Effector memory CD8-positive, alpha-beta T cell (primary cell): Measurements from ENCODE around the gene LHB.

Experiments used
- ATAC-seq: fragments of 150-1000 bp; cut with Tn5 transposase; replicated peaks from 2 replicates; pipeline ENCODE4 v1.10.0; 2021; ENCODE audit warnings: mild to moderate bottlenecking, moderate library complexity
- DNase-seq, 3 experiments: peaks; one replicate each; pipeline ENCODE4 v3.0.0; 2021
- H3K27ac Mint-ChIP-seq, 2 donors: one replicate each; pipeline ENCODE4 v1.8.0; 2022; ENCODE audit warnings: mild to moderate bottlenecking in 2 of 2, mixed read lengths in 2 of 2, moderate library complexity in 2 of 2
- H3K27me3 Mint-ChIP-seq, 2 donors: one replicate each; pipeline ENCODE4 v1.8.0; 2022; ENCODE audit warnings: mixed read lengths in 2 of 2
- H3K36me3 Mint-ChIP-seq: one replicate; pipeline ENCODE4 v1.8.0; 2022; ENCODE audit warnings: mild to moderate bottlenecking, moderate library complexity, mixed read lengths; ENCODE audit not compliant: insufficient read depth
- H3K4me1 Mint-ChIP-seq, 2 donors: one replicate each; pipeline ENCODE4 v1.8.0; 2022; ENCODE audit warnings: low read depth in 2 of 2, mixed read lengths in 2 of 2
- H3K4me3 Mint-ChIP-seq, 2 donors: one replicate each; pipeline ENCODE4 v1.8.0; 2022; ENCODE audit warnings: mild to moderate bottlenecking in 2 of 2, mixed read lengths in 2 of 2, moderate library complexity in 2 of 2
- H3K9me3 Mint-ChIP-seq, 2 donors: one replicate each; pipeline ENCODE4 v1.8.0; 2022; ENCODE audit warnings: mixed read lengths in 2 of 2

Gene LHB

GRCh38 chr19:48991873-48992580 lies 24.9 kb downstream of the LHB start:
- Mint-ChIP-seq H3K4me1 (peaks cover 31 to 38% of the 10 kb centered on the region in 2 donors), H3K4me3 (peak overlapping the region; percentile 91 to 95), H3K27me3 (no peaks in the 10 kb centered on the region), H3K9me3 (no peaks in the 10 kb centered on the region), H3K36me3 (peaks cover 19% of the 10 kb centered on the region), H3K27ac (peak overlapping the region; percentile 91 to 96)
- no peak for DNase-seq
- ATAC-seq = no peak

GRCh38 chr19:48991011-48991609 lies 25.8 kb downstream of the LHB start:
- no peaks in the 10 kb centered on the region for H3K9me3 Mint-ChIP-seq
- peaks cover 31 to 38% of the 10 kb centered on the region in 2 donors for H3K4me1 Mint-ChIP-seq
- no peak for ATAC-seq
- peak overlapping the region; percentile 32 to 96 for H3K27ac Mint-ChIP-seq
- H3K4me3 Mint-ChIP-seq = peak overlapping the region in 1 of 2 donors; percentile 95
- no peak for DNase-seq
- H3K27me3 Mint-ChIP-seq = no peaks in the 10 kb centered on the region
- peaks cover 19% of the 10 kb centered on the region for H3K36me3 Mint-ChIP-seq

- H3K9me3 Mint-ChIP-seq = no peaks in the 10 kb centered on the region
- no peak for ATAC-seq
- H3K27me3 Mint-ChIP-seq = no peaks in the 10 kb centered on the region
- DNase-seq = no peak
- peak overlapping the region; percentile 32 to 96 for H3K27ac Mint-ChIP-seq
- H3K36me3 Mint-ChIP-seq = peaks cover 19% of the 10 kb centered on the region
- H3K4me1 Mint-ChIP-seq = peaks cover 31 to 37% of the 10 kb centered on the region in 2 donors
- H3K4me3 Mint-ChIP-seq = no peak overlapping the region
Measured at GRCh38 chr19:48990400-48990799, 26.5 kb downstream of the LHB start.

- ATAC-seq = no peak
- Mint-ChIP-seq H3K4me1 (peaks cover 25 to 31% of the 10 kb centered on the region in 2 donors), H3K36me3 (peaks cover 19% of the 10 kb centered on the region)
Measured at GRCh38 chr19:48989701-48990291, 27.1 kb downstream of the LHB start.

GRCh38 chr19:48988860-48989259 lies 28.0 kb downstream of the LHB start:
- DNase-seq (no peak), ATAC-seq (no peak)
- Mint-ChIP-seq H3K4me1 (peaks cover 19 to 26% of the 10 kb centered on the region in 2 donors), H3K36me3 (peaks cover 18% of the 10 kb centered on the region), H3K9me3 (no peaks in the 10 kb centered on the region), H3K27me3 (no peaks in the 10 kb centered on the region), H3K4me3 (no peak overlapping the region), H3K27ac (no peak overlapping the region)

More at GRCh38 chr19:48989701-48990291, 27.1 kb downstream of the LHB start:
- Mint-ChIP-seq H3K9me3 (no peaks in the 10 kb centered on the region), H3K4me3 (no peak overlapping the region), H3K27ac (peak overlapping the region in 1 of 2 donors; percentile 96), H3K27me3 (no peaks in the 10 kb centered on the region)
- no peak for DNase-seq

GRCh38 chr19:48988286-48988685 lies 28.6 kb downstream of the LHB start:
- Mint-ChIP-seq H3K27me3 (no peaks in the 10 kb centered on the region), H3K36me3 (peaks cover 12% of the 10 kb centered on the region), H3K4me1 (peaks cover 16 to 23% of the 10 kb centered on the region in 2 donors), H3K4me3 (no peak overlapping the region), H3K27ac (peak overlapping the region in 1 of 2 donors; percentile 9), H3K9me3 (no peaks in the 10 kb centered on the region)
- ATAC-seq (no peak), DNase-seq (no peak)

GRCh38 chr19:48987323-48987722 lies 29.6 kb downstream of the LHB start:
- no peaks in the 10 kb centered on the region for H3K9me3 Mint-ChIP-seq
- H3K36me3 Mint-ChIP-seq = peaks cover 8% of the 10 kb centered on the region
- ATAC-seq (no peak), DNase-seq (no peak)
- H3K27me3 Mint-ChIP-seq = no peaks in the 10 kb centered on the region
- H3K4me1 Mint-ChIP-seq = peaks cover 9 to 15% of the 10 kb centered on the region in 2 donors
- no peak overlapping the region for H3K4me3 Mint-ChIP-seq
- peak overlapping the region in 1 of 2 donors; percentile 9 for H3K27ac Mint-ChIP-seq

- Mint-ChIP-seq H3K27me3 (no peaks in the 10 kb centered on the region), H3K27ac (no peak overlapping the region), H3K36me3 (peaks cover 12% of the 10 kb centered on the region), H3K9me3 (no peaks in the 10 kb centered on the region), H3K4me3 (no peak overlapping the region), H3K4me1 (peaks cover 4 to 8% of the 10 kb centered on the region in 2 donors)
- DNase-seq (no peak), ATAC-seq (no peak)
Measured at GRCh38 chr19:48986211-48986610, 30.7 kb downstream of the LHB start.

- no peak for ATAC-seq
- peaks cover 3 to 4% of the 10 kb centered on the region in 2 donors for H3K4me1 Mint-ChIP-seq
- no peak overlapping the region for H3K27ac Mint-ChIP-seq
- no peak overlapping the region for H3K4me3 Mint-ChIP-seq
- no peaks in the 10 kb centered on the region for H3K27me3 Mint-ChIP-seq
- DNase-seq = no peak
- no peaks in the 10 kb centered on the region for H3K9me3 Mint-ChIP-seq
- H3K36me3 Mint-ChIP-seq = peaks cover 15% of the 10 kb centered on the region
Measured at GRCh38 chr19:48985711-48986110, 31.2 kb downstream of the LHB start.

- no peak for DNase-seq
- Mint-ChIP-seq H3K4me3 (no peak overlapping the region), H3K4me1 (no peaks in the 10 kb centered on the region), H3K9me3 (no peaks in the 10 kb centered on the region), H3K36me3 (peaks cover 19% of the 10 kb centered on the region), H3K27ac (peak overlapping the region in 1 of 2 donors; percentile 70), H3K27me3 (no peaks in the 10 kb centered on the region)
- no peak for ATAC-seq
Measured at GRCh38 chr19:48982280-48982679, 34.6 kb downstream of the LHB start.

GRCh38 chr19:48977061-48977460 lies 39.8 kb downstream of the LHB start:
- no peaks in the 10 kb centered on the region for H3K9me3 Mint-ChIP-seq
- no peaks in the 10 kb centered on the region for H3K27me3 Mint-ChIP-seq
- H3K36me3 Mint-ChIP-seq = peaks cover 23% of the 10 kb centered on the region
- DNase-seq (no peak), ATAC-seq (no peak)
- no peak overlapping the region for H3K27ac Mint-ChIP-seq
- no peaks in the 10 kb centered on the region for H3K4me1 Mint-ChIP-seq
- H3K4me3 Mint-ChIP-seq = no peak overlapping the region

- DNase-seq = peak in 1 of 3 experiments; percentile 31
- Mint-ChIP-seq H3K27ac (no peak overlapping the region), H3K27me3 (no peaks in the 10 kb centered on the region)
Measured at GRCh38 chr19:48975947-48976847, 40.7 kb downstream of the LHB start.

GRCh38 chr19:48970923-48971395 lies 45.9 kb downstream of the LHB start:
- no peaks in the 10 kb centered on the region for H3K27me3 Mint-ChIP-seq
- no peak overlapping the region for H3K4me3 Mint-ChIP-seq
- peaks cover 47% of the 10 kb centered on the region for H3K36me3 Mint-ChIP-seq
- peaks cover 13 to 20% of the 10 kb centered on the region in 2 donors for H3K4me1 Mint-ChIP-seq
- DNase-seq (peak; percentile 79 to 82 (median 80)), ATAC-seq (peak; percentile 86)
- H3K27ac Mint-ChIP-seq = no peak overlapping the region
- no peaks in the 10 kb centered on the region for H3K9me3 Mint-ChIP-seq

More at GRCh38 chr19:48975947-48976847, 40.7 kb downstream of the LHB start:
- Mint-ChIP-seq H3K36me3 (peaks cover 24% of the 10 kb centered on the region), H3K4me1 (peaks cover 0 to 1% of the 10 kb centered on the region in 2 donors), H3K4me3 (no peak overlapping the region), H3K9me3 (no peaks in the 10 kb centered on the region)
- peak; percentile 76 for ATAC-seq
